CD4-positive, alpha-beta memory T cell (primary cell): ENCODE data around the gene GADD45G. TPM values are rescaled to one million over a fixed set of nuclear protein-coding genes. Genes with fewer than 3 reads are reported as not detected.

Experiments
- CTCF ChIA-PET: fragments of 350-600 bp; sonication (Branson Sonifier 250); formaldehyde crosslinking; loops from one replicate; lab custom pipeline; 2021; ENCODE audit warnings: inconsistent platforms; ENCODE audit not compliant: partially characterized antibody; lab: Charles Lee
- POLR2A ChIA-PET: fragments of 350-600 bp; sonication (Branson Sonifier 250); formaldehyde crosslinking; loops from one replicate; lab custom pipeline; 2021; ENCODE audit not compliant: partially characterized antibody; lab: Charles Lee
- DNase-seq, 5 donors: peaks; one replicate each; pipeline versions ENCODE4 v3.0.0 to v3.0.0-alpha.2; 2020 to 2022; ENCODE audit warnings: mixed read lengths in 1 of 5
- H3K27ac ChIP-seq: one replicate; pipeline ENCODE4 v1.7.0; 2013; ENCODE audit warnings: low read depth, low read length
- H3K27me3 ChIP-seq: 2 replicates; pipeline ENCODE4 v1.7.0; 2013; ENCODE audit warnings: mild to moderate bottlenecking, low read length, moderate library complexity; ENCODE audit not compliant: insufficient read depth
- H3K36me3 ChIP-seq: 2 replicates; pipeline ENCODE4 v1.7.0; 2013; ENCODE audit warnings: mild to moderate bottlenecking, low read length, moderate library complexity; ENCODE audit not compliant: insufficient read depth
- H3K4me1 ChIP-seq: 2 replicates; pipeline ENCODE4 v1.7.0; 2013; ENCODE audit warnings: mild to moderate bottlenecking, low read length, moderate library complexity; ENCODE audit not compliant: insufficient read depth
- H3K4me3 ChIP-seq, 2 donors: one replicate each; pipeline ENCODE4 v1.7.0; 2013; ENCODE audit warnings: low read length in 2 of 2, mild to moderate bottlenecking in 1 of 2
- H3K9me3 ChIP-seq, 2 donors: one replicate each; pipeline ENCODE4 v1.7.0; 2013; ENCODE audit warnings: low read length in 2 of 2, control low read depth in 1 of 2; ENCODE audit not compliant: control insufficient read depth in 1 of 2
- H3K27ac Mint-ChIP-seq, 7 donors: one replicate each; pipeline ENCODE4 v1.8.0; 2020 to 2021; ENCODE audit warnings: mixed read lengths in 7 of 7, mild to moderate bottlenecking in 6 of 7, inconsistent platforms in 3 of 7, moderate library complexity in 3 of 7
- H3K27me3 Mint-ChIP-seq, 2 donors: one replicate each; pipeline ENCODE4 v1.8.0; 2020 to 2021; ENCODE audit warnings: mixed read lengths in 2 of 2
- H3K36me3 Mint-ChIP-seq, 2 donors: one replicate each; pipeline ENCODE4 v1.8.0; 2020 to 2021; ENCODE audit warnings: mixed read lengths in 2 of 2, inconsistent platforms in 1 of 2, mild to moderate bottlenecking in 1 of 2
- H3K4me1 Mint-ChIP-seq, 4 donors: one replicate each; pipeline ENCODE4 v1.8.0; 2020 to 2021; ENCODE audit warnings: mixed read lengths in 4 of 4, mild to moderate bottlenecking in 1 of 4
- H3K4me3 Mint-ChIP-seq, 8 donors: one replicate each; pipeline ENCODE4 v1.8.0; 2020 to 2021; ENCODE audit warnings: mixed read lengths in 8 of 8, mild to moderate bottlenecking in 7 of 8, moderate library complexity in 6 of 8, inconsistent platforms in 3 of 8
- H3K9me3 Mint-ChIP-seq, 8 donors: one replicate each; pipeline ENCODE4 v1.8.0; 2020 to 2021; ENCODE audit warnings: mixed read lengths in 8 of 8, mild to moderate bottlenecking in 5 of 8, inconsistent platforms in 3 of 8, moderate library complexity in 1 of 8
- intact Hi-C: fragments of 100-400 bp; cut with micrococcal nuclease; formaldehyde crosslinking; loops from one replicate; pipeline ENCODE4 v1.15.1; 2023
- polyA plus RNA-seq, 2 donors: library from polyadenylated mRNA; unstranded; fragments of 300-500 nt; fragmentation: Illumina TruSeq; gene quantifications; one replicate each; pipeline ENCODE4 v1.2.3, GENCODE V29; 2021
- total RNA-seq, 2 experiments: library from RNA; stranded (reverse); gene quantifications; one replicate each; pipeline ENCODE4 v1.2.3, GENCODE V29; 2021

The GADD45G gene
- total and polyA plus RNA-seq, 4 experiments from 2014 or later: 0.96 to 2.9 (median 2.4) TPM; not detected in 1

GRCh38 chr9:89638359-89638758 is 33.5 kb downstream of the GADD45G start:
- no peak overlapping the region for H3K27ac Mint-ChIP-seq
- no peaks in the 10 kb centered on the region for H3K27me3 ChIP-seq
- POLR2A ChIA-PET: no interaction called here
- no peaks in the 10 kb centered on the region for H3K36me3 Mint-ChIP-seq
- H3K36me3 ChIP-seq: no peaks in the 10 kb centered on the region
- H3K4me3 Mint-ChIP-seq: no peak overlapping the region
- H3K27ac ChIP-seq: no peak overlapping the region
- H3K27me3 Mint-ChIP-seq: no peaks in the 10 kb centered on the region
- H3K9me3 ChIP-seq: no peaks in the 10 kb centered on the region
- no peak overlapping the region for H3K4me3 ChIP-seq
- H3K4me1 ChIP-seq: no peaks in the 10 kb centered on the region
- H3K4me1 Mint-ChIP-seq: no peaks in the 10 kb centered on the region
- no peaks in the 10 kb centered on the region for H3K9me3 Mint-ChIP-seq
- intact Hi-C loops: no loop called here
- CTCF ChIA-PET: interaction anchor here (1.5 to 2.3 kb wide), 2 partner anchors 10 to 35 kb away, joined by 3 to 6 read pairs; no protein-coding TSS in a partner anchor
- DNase-seq: no peak

GRCh38 chr9:89638893-89639292 is 34.1 kb downstream of the GADD45G start:
- H3K27me3 Mint-ChIP-seq: no peaks in the 10 kb centered on the region
- Histone ChIP-seq H3K27ac (no peak overlapping the region), H3K9me3 (no peaks in the 10 kb centered on the region), H3K27me3 (no peaks in the 10 kb centered on the region), H3K4me1 (no peaks in the 10 kb centered on the region), H3K36me3 (no peaks in the 10 kb centered on the region), H3K4me3 (no peak overlapping the region)
- DNase-seq: no peak
- H3K36me3 Mint-ChIP-seq: no peaks in the 10 kb centered on the region
- H3K4me3 Mint-ChIP-seq: no peak overlapping the region
- H3K27ac Mint-ChIP-seq: no peak overlapping the region
- CTCF ChIA-PET: interaction anchor here (1.5 to 2.3 kb wide), 2 partner anchors 11 to 36 kb away, joined by 3 to 6 read pairs; no protein-coding TSS in a partner anchor
- no peaks in the 10 kb centered on the region for H3K4me1 Mint-ChIP-seq
- intact Hi-C loops: no loop called here
- POLR2A ChIA-PET: no interaction called here
- H3K9me3 Mint-ChIP-seq: no peaks in the 10 kb centered on the region

GRCh38 chr9:89639367-89639795 is 34.6 kb downstream of the GADD45G start:
- CTCF ChIA-PET: interaction anchor here (1.5 to 2.3 kb wide), 2 partner anchors 11 to 36 kb away, joined by 3 to 6 read pairs; no protein-coding TSS in a partner anchor
- no peaks in the 10 kb centered on the region for H3K9me3 ChIP-seq

GRCh38 chr9:89639961-89640360 is 35.1 kb downstream of the GADD45G start:
- no peak for DNase-seq
- Histone ChIP-seq H3K36me3 (no peaks in the 10 kb centered on the region), H3K4me3 (no peak overlapping the region), H3K27me3 (no peaks in the 10 kb centered on the region), H3K4me1 (no peaks in the 10 kb centered on the region), H3K27ac (no peak overlapping the region), H3K9me3 (no peaks in the 10 kb centered on the region)
- no peak overlapping the region for H3K27ac Mint-ChIP-seq
- intact Hi-C loops: no loop called here
- H3K4me3 Mint-ChIP-seq: no peak overlapping the region
- H3K4me1 Mint-ChIP-seq: no peaks in the 10 kb centered on the region
- POLR2A ChIA-PET: no interaction called here
- CTCF ChIA-PET: interaction anchor here (1.5 to 2.3 kb wide), 2 partner anchors 12 to 37 kb away, joined by 3 to 6 read pairs; no protein-coding TSS in a partner anchor
- no peaks in the 10 kb centered on the region for H3K36me3 Mint-ChIP-seq
- no peaks in the 10 kb centered on the region for H3K27me3 Mint-ChIP-seq
- no peaks in the 10 kb centered on the region for H3K9me3 Mint-ChIP-seq

More at GRCh38 chr9:89639367-89639795, 34.6 kb downstream of the GADD45G start:
- Histone ChIP-seq H3K27me3 (no peaks in the 10 kb centered on the region), H3K4me1 (no peaks in the 10 kb centered on the region), H3K4me3 (no peak overlapping the region), H3K27ac (no peak overlapping the region), H3K36me3 (no peaks in the 10 kb centered on the region)
- POLR2A ChIA-PET: no interaction called here
- no peak overlapping the region for H3K27ac Mint-ChIP-seq
- H3K4me1 Mint-ChIP-seq: no peaks in the 10 kb centered on the region
- no peak overlapping the region for H3K4me3 Mint-ChIP-seq
- no peaks in the 10 kb centered on the region for H3K27me3 Mint-ChIP-seq
- H3K36me3 Mint-ChIP-seq: no peaks in the 10 kb centered on the region
- intact Hi-C loops: no loop called here
- DNase-seq: no peak
- H3K9me3 Mint-ChIP-seq: no peaks in the 10 kb centered on the region

GRCh38 chr9:89640361-89640760 is 35.5 kb downstream of the GADD45G start:
- no peaks in the 10 kb centered on the region for H3K36me3 ChIP-seq
- H3K4me1 ChIP-seq: no peaks in the 10 kb centered on the region
- H3K9me3 Mint-ChIP-seq: peaks cover 0 to under 1% (median 0%) of the 10 kb centered on the region in 8 donors
- H3K4me3 ChIP-seq: no peak overlapping the region
- no peak overlapping the region for H3K4me3 Mint-ChIP-seq
- H3K27ac ChIP-seq: no peak overlapping the region
- no peaks in the 10 kb centered on the region for H3K27me3 Mint-ChIP-seq
- POLR2A ChIA-PET: no interaction called here
- no peaks in the 10 kb centered on the region for H3K4me1 Mint-ChIP-seq
- H3K9me3 ChIP-seq: no peaks in the 10 kb centered on the region
- DNase-seq: no peak
- no peaks in the 10 kb centered on the region for H3K27me3 ChIP-seq
- no peaks in the 10 kb centered on the region for H3K36me3 Mint-ChIP-seq
- intact Hi-C loops: no loop called here
- CTCF ChIA-PET: no interaction called here
- no peak overlapping the region for H3K27ac Mint-ChIP-seq

GRCh38 chr9:89640801-89641200 is 36.0 kb downstream of the GADD45G start:
- H3K4me3 Mint-ChIP-seq: no peak overlapping the region
- H3K27me3 Mint-ChIP-seq: no peaks in the 10 kb centered on the region
- Histone ChIP-seq H3K36me3 (no peaks in the 10 kb centered on the region), H3K4me3 (no peak overlapping the region), H3K4me1 (no peaks in the 10 kb centered on the region), H3K9me3 (no peaks in the 10 kb centered on the region), H3K27me3 (no peaks in the 10 kb centered on the region), H3K27ac (no peak overlapping the region)
- ChIA-PET POLR2A (no interaction called here), CTCF (no interaction called here)
- H3K27ac Mint-ChIP-seq: no peak overlapping the region
- H3K4me1 Mint-ChIP-seq: no peaks in the 10 kb centered on the region
- peaks cover 0 to 2% (median 0%) of the 10 kb centered on the region in 8 donors for H3K9me3 Mint-ChIP-seq
- DNase-seq: no peak
- intact Hi-C loops: no loop called here
- no peaks in the 10 kb centered on the region for H3K36me3 Mint-ChIP-seq

GRCh38 chr9:89641980-89642379 is 37.2 kb downstream of the GADD45G start:
- intact Hi-C loops: no loop called here
- POLR2A ChIA-PET: no interaction called here
- Mint-ChIP-seq H3K27me3 (no peaks in the 10 kb centered on the region), H3K4me1 (no peaks in the 10 kb centered on the region), H3K9me3 (peaks cover 0 to 2% (median 0%) of the 10 kb centered on the region in 8 donors), H3K4me3 (no peak overlapping the region), H3K36me3 (no peaks in the 10 kb centered on the region), H3K27ac (peak overlapping the region in 1 of 7 donors; percentile 35)
- Histone ChIP-seq H3K27ac (no peak overlapping the region), H3K27me3 (no peaks in the 10 kb centered on the region), H3K36me3 (no peaks in the 10 kb centered on the region), H3K4me3 (no peak overlapping the region), H3K4me1 (no peaks in the 10 kb centered on the region), H3K9me3 (no peaks in the 10 kb centered on the region)
- CTCF ChIA-PET: no interaction called here
- no peak for DNase-seq
